ENCODE measurements around the gene NTMT1. TPM values are rescaled to one million over a fixed set of nuclear protein-coding genes. Genes with fewer than 3 reads are reported as not detected.
"Not testable (repeated sequence)": the region's sequence is repeated elsewhere in the genome, so short reads cannot be mapped to it uniquely, and the experiment has no call there.

NTMT1 gene
- polyA plus RNA-seq, 1 donor = 26.3 TPM

- DNase-seq = no peak
These were observed 24.8 kb downstream of the NTMT1 start for GRCh38 chr9:129650680-129651235.

- DNase-seq = peak; percentile 75
These were observed 28.0 kb downstream of the NTMT1 start for GRCh38 chr9:129653823-129654553.

GRCh38 chr9:129654554-129655040, 28.6 kb downstream of the NTMT1 start:
- DNase-seq = no peak

GRCh38 chr9:129655154-129655553, 29.2 kb downstream of the NTMT1 start:
- no peak for DNase-seq

GRCh38 chr9:129655696-129656095, 29.7 kb downstream of the NTMT1 start:
- no peak for DNase-seq

GRCh38 chr9:129656795-129657390, 30.9 kb downstream of the NTMT1 start:
- no peak for DNase-seq

GRCh38 chr9:129661029-129661428, 35.1 kb downstream of the NTMT1 start:
- DNase-seq = no peak

GRCh38 chr9:129662239-129662638, 36.3 kb downstream of the NTMT1 start:
- DNase-seq = not testable (repeated sequence)

- DNase-seq = no peak
These were observed 38.9 kb downstream of the NTMT1 start for GRCh38 chr9:129664746-129665388.

GRCh38 chr9:129665389-129665775, 39.4 kb downstream of the NTMT1 start, which contains the start of gene PRRX2:
TSS of gene PRRX2 (plus strand) at chr9:129665647. CDS start at chr9:129665868, 221 bp downstream.
- DNase-seq = no peak

- no peak for DNase-seq
These were observed 40.0 kb downstream of the NTMT1 start for GRCh38 chr9:129665814-129666520.

- DNase-seq = no peak
These were observed 40.6 kb downstream of the NTMT1 start for GRCh38 chr9:129666575-129666974.

GRCh38 chr9:129667378-129667777, 41.4 kb downstream of the NTMT1 start:
- no peak for DNase-seq

GRCh38 chr9:129667850-129668249, 41.9 kb downstream of the NTMT1 start:
- no peak for DNase-seq

- no peak for DNase-seq
These were observed 43.3 kb downstream of the NTMT1 start for GRCh38 chr9:129669141-129669718.

- DNase-seq = no peak
These were observed 44.0 kb downstream of the NTMT1 start for GRCh38 chr9:129669946-129670345.

GRCh38 chr9:129671065-129671464, 45.1 kb downstream of the NTMT1 start:
- no peak for DNase-seq

GRCh38 chr9:129671519-129671918, 45.6 kb downstream of the NTMT1 start:
- DNase-seq = no peak

- DNase-seq = no peak
These were observed 46.7 kb downstream of the NTMT1 start for GRCh38 chr9:129672702-129673101.

GRCh38 chr9:129673602-129674001, 47.6 kb downstream of the NTMT1 start:
- no peak for DNase-seq

GRCh38 chr9:129674229-129674628, 48.3 kb downstream of the NTMT1 start:
- no peak for DNase-seq

GRCh38 chr9:129675620-129676019, 49.7 kb downstream of the NTMT1 start:
- no peak for DNase-seq
